ENCODE measurements around the gene GJB6.

The GJB6 gene

GRCh38 chr13:20227288-20227687 is 4.8 kb downstream of the GJB6 start:
- no peak for DNase-seq

- DNase-seq = no peak
Observed at GRCh38 chr13:20222553-20222952, 9.6 kb downstream of the GJB6 start.

GRCh38 chr13:20221772-20222171 is 10.3 kb downstream of the GJB6 start:
- DNase-seq = peak in 1 of 2 donors; percentile 24

- no peak for DNase-seq
Observed at GRCh38 chr13:20219577-20219976, 12.5 kb downstream of the GJB6 start.

- DNase-seq = no peak
Observed at GRCh38 chr13:20217168-20217567, 15.0 kb downstream of the GJB6 start.

- DNase-seq = no peak
Observed at GRCh38 chr13:20209948-20210347, 22.2 kb downstream of the GJB6 start.

GRCh38 chr13:20206698-20207235 is 25.4 kb downstream of the GJB6 start:
- no peak for DNase-seq

- DNase-seq = no peak
Observed at GRCh38 chr13:20206065-20206697, 25.9 kb downstream of the GJB6 start.

GRCh38 chr13:20198781-20199180 is 33.3 kb downstream of the GJB6 start:
- DNase-seq = no peak

- peak in 1 of 2 donors; percentile 52 for DNase-seq
Observed at GRCh38 chr13:20197361-20197834, 34.7 kb downstream of the GJB6 start.

- no peak for DNase-seq
Observed at GRCh38 chr13:20195801-20196200, 36.3 kb downstream of the GJB6 start.

- DNase-seq = peak in 1 of 2 donors; percentile 7
Observed at GRCh38 chr13:20193907-20194631, 38.0 kb downstream of the GJB6 start.

- DNase-seq = peak in 1 of 2 donors; percentile 11
Observed at GRCh38 chr13:20193162-20193906, 38.8 kb downstream of the GJB6 start.

- DNase-seq = peak in 1 of 2 donors; percentile 19
Observed at GRCh38 chr13:20192836-20193161, 39.3 kb downstream of the GJB6 start, which contains the start of gene GJB2. TSS of gene GJB2 (minus strand) at chr13:20192938. CDS start at chr13:20189581, 3,357 bp downstream.

GRCh38 chr13:20192158-20192835 is 39.8 kb downstream of the GJB6 start:
- peak in 1 of 2 donors; percentile 8 for DNase-seq

GRCh38 chr13:20191311-20192157 is 40.6 kb downstream of the GJB6 start:
- DNase-seq = no peak

GRCh38 chr13:20190481-20191310 is 41.4 kb downstream of the GJB6 start:
- no peak for DNase-seq

- DNase-seq = no peak
Observed at GRCh38 chr13:20190076-20190475, 42.0 kb downstream of the GJB6 start.

- DNase-seq = peak in 1 of 2 donors; percentile 46
Observed at GRCh38 chr13:20188667-20189553, 43.2 kb downstream of the GJB6 start.

GRCh38 chr13:20186771-20187170 is 45.3 kb downstream of the GJB6 start:
- DNase-seq = no peak

Data from CD4-positive, alpha-beta T cell treated with Interferon alpha-2 for 1 hour (primary cell).